Mammary epithelial cell (primary cell): Measurements from ENCODE around the gene PES1.

Experiments used
- CTCF ChIP-seq, 2 donors: IDR thresholded peaks in 1 of 2; conservative IDR thresholded peaks in 1 of 2; 2 replicates each; pipeline ENCODE4 v1.5.1; 2011 to 2012; ENCODE audit warnings: inconsistent platforms in 2 of 2, low read length in 2 of 2, mild to moderate bottlenecking in 2 of 2, control low read depth in 1 of 2, low read depth in 1 of 2; ENCODE audit not compliant: insufficient read depth in 1 of 2; ENCODE audit errors: extremely low read depth in 1 of 2
- EZH2 ChIP-seq: IDR thresholded peaks from 2 replicates; pipeline ENCODE4 v1.6.1; 2012; ENCODE audit warnings: low read length, inconsistent platforms, borderline replicate concordance

GRCh38 chr22:30612789-30613188 is 21.1 kb upstream of the PES1 start:
- no peak for TF ChIP-seq CTCF (conservative IDR thresholded peaks at IDR 0.05 in 1 of 2, IDR thresholded peaks at IDR 0.05 in 1 of 2; ENCODE audit: extremely low read depth in 1 of 2, insufficient read depth in 1 of 2, low read depth in 1 of 2, low read length in 2 of 2)
- no peak for TF ChIP-seq EZH2
